ENCODE data around the gene MIS18A. TPM values are rescaled to one million over a fixed set of nuclear protein-coding genes. Genes with fewer than 3 reads are reported as not detected.

The MIS18A gene
- total RNA-seq (6.8 and 15.1 TPM in 2 replicates), polyA plus RNA-seq (17.8 and 27.9 TPM in 2 replicates)

DNA sequence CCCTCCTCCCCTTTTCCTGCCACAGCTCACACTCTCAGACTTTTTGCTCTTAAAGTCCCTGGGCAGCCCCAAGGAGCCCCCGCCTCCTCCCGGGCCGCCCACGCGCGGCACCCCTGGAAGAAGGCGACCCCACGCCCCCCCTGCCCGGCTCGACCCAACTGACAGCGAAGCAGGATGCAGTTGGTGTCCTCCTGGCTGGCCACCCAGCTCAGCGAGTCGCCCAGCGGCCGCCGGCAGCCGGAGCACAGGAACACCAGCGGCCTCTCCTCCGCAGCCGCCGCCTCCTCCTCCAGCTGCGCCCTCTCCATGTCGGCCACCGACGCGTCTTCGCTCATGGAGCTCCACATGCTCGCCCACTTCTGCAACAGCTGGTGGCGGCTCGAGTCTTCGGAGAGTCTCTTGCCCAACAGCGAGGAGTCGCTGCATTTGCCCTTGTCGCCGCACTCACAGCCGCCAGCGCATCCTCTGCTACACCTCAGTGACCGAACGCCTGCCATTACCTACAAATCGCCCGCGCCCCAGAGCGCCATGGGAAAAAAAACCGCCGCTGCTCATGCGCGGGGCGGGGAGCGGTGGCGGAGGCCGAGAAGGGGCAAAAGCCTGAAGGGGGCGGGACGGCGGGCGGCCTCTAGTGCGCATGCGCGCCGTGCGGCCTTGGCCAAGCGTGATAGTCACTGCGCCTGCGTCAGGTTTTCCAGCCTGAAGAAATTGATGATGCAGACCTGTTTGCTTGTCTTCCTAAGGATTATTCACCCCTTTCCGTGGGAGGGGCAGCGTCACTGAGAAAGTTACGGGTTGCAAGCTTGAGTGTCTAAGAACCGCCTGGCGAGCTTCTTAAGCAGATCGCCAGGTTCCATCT lies at the start of gene MIS18A:
Gene MIS18A, minus strand, starts transcription at position 532 of the 859 bp plus-strand sequence. Its CDS starts 35 bp downstream, at position 497.
- peak within 1 kb of the TSS; percentile 73 for H3K27ac ChIP-seq
- peak within 1 kb of the TSS; percentile 60 for H3K4me3 ChIP-seq
- H3K4me1 ChIP-seq (ENCODE audit: low read depth): peaks cover 6% of the 10 kb centered on the region
- peaks cover 6% of the 10 kb centered on the region for H3K36me3 ChIP-seq
- no peaks in the 10 kb centered on the region for H3K9me3 ChIP-seq (ENCODE audit: low read depth)
- no peaks in the 10 kb centered on the region for H3K27me3 ChIP-seq
- peak; percentile 97 for DNase-seq (ENCODE audit: low read depth in 1 of 2, low spot score in 1 of 2)
- TF ChIP-seq CTCF (IDR thresholded peaks at IDR 0.05; ENCODE audit: low read depth, low read length): peak; percentile 7

DNA sequence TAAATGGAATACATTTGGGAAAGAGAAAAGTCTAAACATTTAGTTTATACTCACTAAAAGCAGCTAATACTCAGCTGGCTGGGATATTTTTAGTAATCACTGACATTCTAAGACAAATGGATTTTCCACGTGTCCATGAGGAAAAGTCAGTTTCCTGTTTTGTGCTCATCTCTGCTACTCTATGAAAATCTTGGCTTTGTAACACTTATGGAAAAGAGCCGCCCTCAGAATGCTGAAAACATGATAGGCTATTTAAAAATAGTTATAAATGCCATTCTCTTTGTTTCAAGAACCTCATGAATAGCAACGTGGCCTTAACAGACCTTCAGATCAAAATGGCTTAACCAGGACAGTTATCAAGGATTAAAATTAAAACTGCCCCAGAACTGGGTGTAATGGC lies 49.7 kb upstream of the MIS18A start:
- H3K36me3 ChIP-seq: peaks cover 22% of the 10 kb centered on the region
- H3K4me1 ChIP-seq (ENCODE audit: low read depth): no peaks in the 10 kb centered on the region
- H3K4me3 ChIP-seq: no peak overlapping the region
- no peak for TF ChIP-seq CTCF (IDR thresholded peaks at IDR 0.05; ENCODE audit: low read depth, low read length)
- H3K27me3 ChIP-seq: no peaks in the 10 kb centered on the region
- peak in 1 of 2 donors; percentile 42 for DNase-seq (ENCODE audit: low read depth in 1 of 2, low spot score in 1 of 2)
- no peaks in the 10 kb centered on the region for H3K9me3 ChIP-seq (ENCODE audit: low read depth)
- H3K27ac ChIP-seq: peak overlapping the region; percentile 19

DNA sequence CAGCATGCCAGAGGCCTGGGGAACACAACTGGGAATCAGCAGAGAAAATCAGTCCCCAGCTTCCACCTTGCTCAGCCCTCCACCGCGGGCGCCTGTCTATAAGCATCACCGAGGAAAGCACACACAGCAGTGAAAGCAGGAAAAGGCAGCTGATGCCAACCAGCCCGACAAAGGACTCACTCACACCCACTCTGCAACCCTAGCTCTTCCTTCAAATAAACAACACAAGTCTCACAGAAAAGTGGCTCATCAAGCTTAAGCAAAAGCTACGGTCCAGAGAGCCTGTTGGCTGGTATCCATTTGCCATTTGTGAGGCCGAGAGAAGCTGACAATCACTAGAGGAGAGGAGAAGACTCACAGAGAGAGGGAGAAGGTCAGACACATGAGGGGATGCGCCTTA lies 46.9 kb upstream of the MIS18A start:
- Histone ChIP-seq H3K27ac (no peak overlapping the region), H3K36me3 (peaks cover 30% of the 10 kb centered on the region), H3K27me3 (no peaks in the 10 kb centered on the region), H3K4me1 (ENCODE audit: low read depth) (no peaks in the 10 kb centered on the region), H3K4me3 (no peak overlapping the region), H3K9me3 (ENCODE audit: low read depth) (no peaks in the 10 kb centered on the region)
- no peak for DNase-seq (ENCODE audit: low read depth in 1 of 2, low spot score in 1 of 2)
- TF ChIP-seq CTCF (IDR thresholded peaks at IDR 0.05; ENCODE audit: low read depth, low read length): no peak

GRCh38 chr21:32322676-32323075 lies 43.8 kb upstream of the MIS18A start:
- Histone ChIP-seq H3K4me1 (ENCODE audit: low read depth) (no peaks in the 10 kb centered on the region), H3K27me3 (no peaks in the 10 kb centered on the region), H3K36me3 (peaks cover 50% of the 10 kb centered on the region), H3K9me3 (ENCODE audit: low read depth) (no peaks in the 10 kb centered on the region), H3K27ac (no peak overlapping the region), H3K4me3 (no peak overlapping the region)
- no peak for DNase-seq (ENCODE audit: low read depth in 1 of 2, low spot score in 1 of 2)
- TF ChIP-seq CTCF (IDR thresholded peaks at IDR 0.05; ENCODE audit: low read depth, low read length): no peak

- no peak for TF ChIP-seq CTCF (IDR thresholded peaks at IDR 0.05; ENCODE audit: low read depth, low read length)
- no peaks in the 10 kb centered on the region for H3K9me3 ChIP-seq (ENCODE audit: low read depth)
- DNase-seq (ENCODE audit: low read depth in 1 of 2, low spot score in 1 of 2): no peak
- H3K27ac ChIP-seq: no peak overlapping the region
- H3K4me3 ChIP-seq: no peak overlapping the region
- H3K4me1 ChIP-seq (ENCODE audit: low read depth): no peaks in the 10 kb centered on the region
- H3K27me3 ChIP-seq: no peaks in the 10 kb centered on the region
- H3K36me3 ChIP-seq: peaks cover 54% of the 10 kb centered on the region
Observed at GRCh38 chr21:32322103-32322502, 43.3 kb upstream of the MIS18A start.

All from cardiac muscle cell (in vitro differentiated cells and primary cell).